GM18526 (cell line): Measurements from ENCODE around the gene CPB1.

Source experiments
- POLR2A ChIP-seq: IDR thresholded peaks from 3 replicates; pipeline ENCODE4 v1.6.1; 2011; ENCODE audit not compliant: insufficient read length; ENCODE audit errors: extremely low read depth

CPB1 gene

GRCh38 chr3:148820361-148821245 lies 7.0 kb upstream of the CPB1 start:
- no peak for TF ChIP-seq POLR2A

- no peak for TF ChIP-seq POLR2A
Measured at GRCh38 chr3:148823026-148823425, 4.6 kb upstream of the CPB1 start.

- TF ChIP-seq POLR2A, result no peak
Measured at GRCh38 chr3:148825476-148825875, 2.1 kb upstream of the CPB1 start.

- no peak for TF ChIP-seq POLR2A
Measured at GRCh38 chr3:148828136-148828690, 602 bp downstream of the CPB1 start.

GRCh38 chr3:148829926-148830325 lies 2.3 kb downstream of the CPB1 start:
- TF ChIP-seq POLR2A, result no peak

GRCh38 chr3:148833223-148833622 lies 5.6 kb downstream of the CPB1 start:
- no peak for TF ChIP-seq POLR2A

- TF ChIP-seq POLR2A, result no peak
Measured at GRCh38 chr3:148839805-148840204, 12.2 kb downstream of the CPB1 start.

- no peak for TF ChIP-seq POLR2A
Measured at GRCh38 chr3:148840451-148840850, 12.8 kb downstream of the CPB1 start.

GRCh38 chr3:148845756-148846395 lies 18.3 kb downstream of the CPB1 start:
- no peak for TF ChIP-seq POLR2A

- no peak for TF ChIP-seq POLR2A
Measured at GRCh38 chr3:148847351-148847750, 19.7 kb downstream of the CPB1 start.

- no peak for TF ChIP-seq POLR2A
Measured at GRCh38 chr3:148848410-148848809, 20.8 kb downstream of the CPB1 start.

GRCh38 chr3:148852271-148852992 lies 24.8 kb downstream of the CPB1 start:
- TF ChIP-seq POLR2A, result no peak

- no peak for TF ChIP-seq POLR2A
Measured at GRCh38 chr3:148853076-148853475, 25.5 kb downstream of the CPB1 start.

GRCh38 chr3:148854061-148854460 lies 26.4 kb downstream of the CPB1 start:
- TF ChIP-seq POLR2A, result no peak

GRCh38 chr3:148856384-148856783 lies 28.8 kb downstream of the CPB1 start:
- no peak for TF ChIP-seq POLR2A
